MCF 10A (cell line): ENCODE data around the gene SNTA1. TPM values are rescaled to one million over a fixed set of nuclear protein-coding genes. Genes with fewer than 3 reads are reported as not detected.
A peak's percentile ranks its signal among the peaks of the same experiment; 100 is the strongest.
"Not testable (repeated sequence)": the region's sequence is repeated elsewhere in the genome, so short reads cannot be mapped to it uniquely, and the experiment has no call there.

Experiments used
- BruUV-seq: library from RNA; stranded (reverse); fragments of 400-500 nt; replicated peaks from 2 replicates; lab custom pipeline; 2021; lab: Mats Ljungman, UMichigan
- CTCF ChIA-PET: fragments of 300-600 bp; sonication (Branson Sonifier 250); formaldehyde crosslinking; extraction: SDS; loops from one replicate; lab custom pipeline; 2021; ENCODE audit warnings: antibody characterized with exemption, inconsistent platforms; lab: Yijun Ruan, JAX
- POLR2A ChIA-PET: fragments of 300-600, 350-650 bp; sonication (Branson Sonifier 250); formaldehyde crosslinking; extraction: SDS; loops from one replicate; lab custom pipeline; 2020; ENCODE audit warnings: antibody characterized with exemption, inconsistent platforms; lab: Yijun Ruan, JAX
- DNase-seq: peaks from one replicate; pipeline ENCODE4 v3.0.0-alpha.2; 2018; ENCODE audit not compliant: unreplicated experiment
- H3K27ac Mint-ChIP-seq: one replicate; pipeline ENCODE4 v1.8.0; 2022; ENCODE audit warnings: mild to moderate bottlenecking, low read depth, mixed read lengths; ENCODE audit not compliant: unreplicated experiment
- H3K27me3 Mint-ChIP-seq: one replicate; pipeline ENCODE4 v1.8.0; 2022; ENCODE audit warnings: mixed read lengths; ENCODE audit not compliant: insufficient read depth, unreplicated experiment
- H3K36me3 Mint-ChIP-seq: one replicate; pipeline ENCODE4 v1.8.0; 2022; ENCODE audit warnings: mild to moderate bottlenecking, moderate library complexity, mixed read lengths; ENCODE audit not compliant: insufficient read depth, unreplicated experiment
- H3K4me1 Mint-ChIP-seq: one replicate; pipeline ENCODE4 v1.8.0; 2022; ENCODE audit warnings: mixed read lengths; ENCODE audit not compliant: insufficient read depth, unreplicated experiment
- H3K4me3 Mint-ChIP-seq: one replicate; pipeline ENCODE4 v1.8.0; 2022; ENCODE audit warnings: mild to moderate bottlenecking, moderate library complexity, mixed read lengths; ENCODE audit not compliant: unreplicated experiment
- H3K9me3 Mint-ChIP-seq: one replicate; pipeline ENCODE4 v1.8.0; 2022; ENCODE audit warnings: mixed read lengths; ENCODE audit not compliant: unreplicated experiment
- CTCF ChIP-seq: fragments of 200-600 bp; IDR thresholded peaks from one replicate; pipeline ENCODE4 v1.8.0; 2022; ENCODE audit warnings: antibody characterized with exemption, mild to moderate bottlenecking; ENCODE audit not compliant: unreplicated experiment
- intact Hi-C: fragments of 100-400 bp; cut with micrococcal nuclease; formaldehyde crosslinking; loops from 2 replicates; pipeline ENCODE4 v1.14.1; 2022
- total RNA-seq: library from RNA; stranded (reverse); gene quantifications from 2 replicates; pipeline ENCODE4 v1.2.3, GENCODE V29; 2022

Gene SNTA1
- total RNA-seq, 1 experiment from 2014 or later, result 1.4 TPM

- TF ChIP-seq CTCF, result no peak
- intact Hi-C loops, result no loop called here
- Mint-ChIP-seq H3K4me3 (peak overlapping the region; percentile 83), H3K36me3 (no peaks in the 10 kb centered on the region), H3K9me3 (no peaks in the 10 kb centered on the region), H3K27ac (peak overlapping the region; percentile 75), H3K4me1 (no peaks in the 10 kb centered on the region), H3K27me3 (no peaks in the 10 kb centered on the region)
- ChIA-PET POLR2A (interaction anchor here (0.6 to 2.6 kb wide), 52 partner anchors 9 to 1132 kb away, joined by 3 to 38 read pairs (median 4); partner anchors contain the start of genes ACTL10, C20orf144, CDK5RAP1 and CHMP4B), CTCF (interaction anchor here (0.6 to 1.1 kb wide), 5 partner anchors 9 to 316 kb away, joined by 3 to 4 read pairs (median 3); no protein-coding TSS in a partner anchor)
- peak; percentile 96 for DNase-seq
- TSS peak; percentile 95 for BruUV-seq
Observed at GRCh38 chr20:33489495-33490022, 46.0 kb upstream of the SNTA1 start.

GRCh38 chr20:33488661-33489494 lies 45.3 kb upstream of the SNTA1 start:
- intact Hi-C loops, BruUV-seq, H3K9me3 Mint-ChIP-seq, H3K36me3 Mint-ChIP-seq, H3K27me3 Mint-ChIP-seq, DNase-seq, H3K4me1 Mint-ChIP-seq: not testable (repeated sequence)
- ChIA-PET CTCF (interaction anchor here (0.6 to 0.7 kb wide), 3 partner anchors 13 to 21 kb away, joined by 3 to 4 read pairs (median 3); no protein-coding TSS in a partner anchor), POLR2A (interaction anchor here (0.7 to 2.6 kb wide), 32 partner anchors 8 to 1131 kb away, joined by 3 to 38 read pairs (median 6); partner anchors contain the start of genes ACTL10, C20orf144, CHMP4B and EIF2S2)
- Mint-ChIP-seq H3K27ac (peak overlapping the region; percentile 75), H3K4me3 (peak overlapping the region; percentile 83)

- Mint-ChIP-seq H3K4me1 (no peaks in the 10 kb centered on the region), H3K9me3 (no peaks in the 10 kb centered on the region), H3K27ac (no peak overlapping the region), H3K27me3 (no peaks in the 10 kb centered on the region), H3K4me3 (no peak overlapping the region), H3K36me3 (no peaks in the 10 kb centered on the region)
- DNase-seq, result no peak
- POLR2A ChIA-PET, result interaction anchor here (0.7 to 2.6 kb wide), 6 partner anchors 15 to 180 kb away, joined by 3 to 38 read pairs (median 6); partner anchors contain the start of genes ACTL10, C20orf144 and SNTA1
- intact Hi-C loops, result no loop called here
- no TSS peak for BruUV-seq
- CTCF ChIA-PET, result interaction anchor here (0.6 to 0.7 kb wide), 2 partner anchors 31 to 836 kb away, joined by 4 to 5 read pairs; no protein-coding TSS in a partner anchor
- TF ChIP-seq CTCF, result no peak
Observed at GRCh38 chr20:33488201-33488600, 44.6 kb upstream of the SNTA1 start.

- H3K4me3 Mint-ChIP-seq, DNase-seq, H3K4me1 Mint-ChIP-seq, H3K27ac Mint-ChIP-seq, POLR2A ChIA-PET, CTCF ChIA-PET, intact Hi-C loops, H3K27me3 Mint-ChIP-seq, H3K9me3 Mint-ChIP-seq, H3K36me3 Mint-ChIP-seq, BruUV-seq: not testable (repeated sequence)
Observed at GRCh38 chr20:33483186-33483585, 39.6 kb upstream of the SNTA1 start.
